Activated naive CD4-positive, alpha-beta T cell treated with anti-CD3 and anti-CD28 coated beads, Interleukin-2, amount 50 U/mL, for 24 hours (primary cell): ENCODE results near the gene EIF2S3.
"Not testable (repeated sequence)": the region's sequence is repeated elsewhere in the genome, so short reads cannot be mapped to it uniquely, and the experiment has no call there.

Experiments
- H3K27ac Mint-ChIP-seq: one replicate; pipeline ENCODE4 v1.8.0; 2021; ENCODE audit warnings: mild to moderate bottlenecking, mixed read lengths
- H3K27me3 Mint-ChIP-seq: one replicate; pipeline ENCODE4 v1.8.0; 2021; ENCODE audit warnings: mixed read lengths
- H3K36me3 Mint-ChIP-seq: one replicate; pipeline ENCODE4 v1.8.0; 2021; ENCODE audit warnings: mixed read lengths
- H3K4me1 Mint-ChIP-seq: one replicate; pipeline ENCODE4 v1.8.0; 2021; ENCODE audit warnings: mixed read lengths
- H3K4me3 Mint-ChIP-seq: one replicate; pipeline ENCODE4 v1.8.0; 2021; ENCODE audit warnings: mild to moderate bottlenecking, mixed read lengths
- H3K9me3 Mint-ChIP-seq: one replicate; pipeline ENCODE4 v1.8.0; 2021; ENCODE audit warnings: mixed read lengths

Gene EIF2S3

DNA sequence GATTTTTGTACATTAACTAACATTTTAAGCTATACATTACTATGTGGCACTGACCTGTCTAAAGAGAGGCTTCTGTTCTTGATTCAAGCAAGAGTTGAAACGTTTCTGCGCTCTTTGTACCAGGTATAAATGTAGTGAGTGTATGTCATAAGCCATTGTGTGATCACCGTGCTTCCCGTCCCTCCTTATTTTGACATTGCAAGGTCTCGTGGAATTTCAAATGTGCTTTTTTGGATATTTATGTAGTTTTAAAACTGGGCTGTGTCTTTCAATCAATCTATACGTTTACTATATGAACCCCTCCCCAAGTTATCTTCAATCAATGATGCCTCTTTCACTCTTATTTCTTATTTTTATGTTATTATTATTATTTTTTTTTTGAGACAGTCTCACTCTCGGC is 27.7 kb upstream of the EIF2S3 start, which contains the start of gene KLHL15:
KLHL15 (minus strand) TSS at position 101 of the 400 bp plus-strand sequence. CDS start 20,493 bp downstream, outside the sequence.
- Mint-ChIP-seq H3K4me1 (peaks cover 19% of the 10 kb centered on the region), H3K36me3 (no peaks in the 10 kb centered on the region), H3K27me3 (no peaks in the 10 kb centered on the region), H3K27ac (peak within 1 kb of the TSS; percentile 92), H3K9me3 (no peaks in the 10 kb centered on the region), H3K4me3 (peak within 1 kb of the TSS; percentile 90)

DNA sequence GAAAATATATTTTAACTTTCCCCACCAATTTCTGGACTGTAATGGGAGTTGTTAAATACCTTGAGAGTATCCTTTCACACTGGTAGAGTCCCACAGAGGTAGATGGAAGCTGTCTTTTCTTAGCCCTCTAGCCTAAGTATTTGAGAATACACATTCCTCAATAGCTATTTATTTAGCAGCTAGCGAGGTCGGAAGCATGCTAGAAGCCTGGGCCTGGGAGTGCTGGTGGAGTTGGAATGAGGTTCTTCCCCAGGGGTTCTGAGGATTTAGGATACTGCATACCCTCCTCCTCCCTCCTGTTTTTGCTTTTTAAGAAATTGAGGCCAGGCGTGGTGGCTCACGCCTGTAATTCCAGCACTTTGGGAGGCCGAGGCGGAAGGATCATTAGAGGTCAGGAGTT is 26.8 kb upstream of the EIF2S3 start:
- Mint-ChIP-seq H3K9me3 (no peaks in the 10 kb centered on the region), H3K27ac (no peak overlapping the region), H3K4me3 (no peak overlapping the region), H3K36me3 (no peaks in the 10 kb centered on the region), H3K4me1 (peaks cover 18% of the 10 kb centered on the region), H3K27me3 (no peaks in the 10 kb centered on the region)

DNA sequence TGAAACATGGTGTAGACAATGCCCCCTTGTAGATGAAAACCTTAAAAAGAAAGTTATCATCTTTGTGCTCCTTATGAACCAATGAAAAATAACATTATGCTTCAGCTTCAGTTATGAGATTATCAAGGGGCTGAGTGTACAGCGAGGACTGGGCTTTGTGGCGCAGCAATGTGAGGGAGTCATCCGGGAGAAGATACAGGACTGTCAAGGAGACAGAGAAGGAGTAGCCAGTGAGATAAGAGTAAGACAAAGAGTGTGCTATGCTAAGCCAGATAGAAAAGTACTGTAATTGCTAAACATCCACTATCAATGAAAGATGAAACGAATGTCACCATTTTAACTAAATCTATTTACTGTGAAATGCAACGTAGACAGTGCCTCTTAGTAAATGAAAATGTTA is 24.2 kb upstream of the EIF2S3 start:
- Mint-ChIP-seq H3K36me3 (no peaks in the 10 kb centered on the region), H3K4me1 (peaks cover 10% of the 10 kb centered on the region), H3K27ac (no peak overlapping the region), H3K27me3 (no peaks in the 10 kb centered on the region), H3K4me3 (no peak overlapping the region), H3K9me3 (no peaks in the 10 kb centered on the region)

- H3K4me1 Mint-ChIP-seq = no peaks in the 10 kb centered on the region
- no peaks in the 10 kb centered on the region for H3K27me3 Mint-ChIP-seq
- no peaks in the 10 kb centered on the region for H3K36me3 Mint-ChIP-seq
- H3K9me3 Mint-ChIP-seq = no peaks in the 10 kb centered on the region
- H3K27ac Mint-ChIP-seq = no peak overlapping the region
- no peak overlapping the region for H3K4me3 Mint-ChIP-seq
Measured at GRCh38 chrX:24034485-24034884, 20.3 kb upstream of the EIF2S3 start.

- Mint-ChIP-seq H3K4me3 (no peak overlapping the region), H3K27ac (no peak overlapping the region), H3K4me1 (no peaks in the 10 kb centered on the region), H3K9me3 (no peaks in the 10 kb centered on the region), H3K27me3 (no peaks in the 10 kb centered on the region), H3K36me3 (no peaks in the 10 kb centered on the region)
Measured at GRCh38 chrX:24037729-24038128, 17.0 kb upstream of the EIF2S3 start.

DNA sequence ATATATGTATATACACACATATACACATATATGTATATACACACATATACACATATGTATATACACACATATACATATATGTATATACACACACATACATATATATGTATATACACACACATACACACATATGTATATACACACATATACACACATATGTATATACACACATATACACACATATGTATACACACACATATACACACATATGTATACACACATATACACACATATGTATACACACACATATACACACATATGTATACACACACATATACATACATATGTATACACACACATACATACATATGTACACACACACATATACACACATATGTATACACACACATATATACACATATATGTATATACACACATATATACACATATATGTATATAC is 8.7 kb upstream of the EIF2S3 start:
- not testable (repeated sequence) for H3K4me1 Mint-ChIP-seq, H3K4me3 Mint-ChIP-seq, H3K36me3 Mint-ChIP-seq, H3K27me3 Mint-ChIP-seq, H3K9me3 Mint-ChIP-seq, H3K27ac Mint-ChIP-seq

DNA sequence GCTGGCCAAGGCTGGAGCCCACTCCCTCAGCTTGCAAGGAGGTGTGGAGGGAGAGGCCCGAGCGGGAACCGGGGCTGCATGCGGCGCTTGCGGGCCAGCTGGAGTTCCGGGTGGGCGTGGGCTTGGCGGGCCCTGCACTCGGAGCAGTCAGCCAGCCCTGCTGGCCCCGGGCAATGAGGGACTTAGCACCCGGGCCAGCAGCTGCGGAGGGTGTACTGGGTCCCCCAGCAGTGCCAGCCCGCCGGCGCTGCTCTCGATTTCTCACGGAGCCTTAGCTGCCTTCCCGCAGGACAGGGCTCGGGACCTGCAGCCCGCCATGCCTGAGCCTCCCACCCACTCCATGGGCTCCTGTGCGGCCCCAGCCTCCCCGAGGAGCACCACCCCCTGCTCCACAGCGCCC is 5.1 kb upstream of the EIF2S3 start:
- not testable (repeated sequence) for H3K27me3 Mint-ChIP-seq, H3K4me3 Mint-ChIP-seq, H3K9me3 Mint-ChIP-seq, H3K36me3 Mint-ChIP-seq, H3K4me1 Mint-ChIP-seq, H3K27ac Mint-ChIP-seq

- not testable (repeated sequence) for H3K9me3 Mint-ChIP-seq, H3K4me1 Mint-ChIP-seq, H3K36me3 Mint-ChIP-seq, H3K27me3 Mint-ChIP-seq, H3K27ac Mint-ChIP-seq
- H3K4me3 Mint-ChIP-seq = peak overlapping the region; percentile 42
Measured at GRCh38 chrX:24050522-24051318, 4.0 kb upstream of the EIF2S3 start.

DNA sequence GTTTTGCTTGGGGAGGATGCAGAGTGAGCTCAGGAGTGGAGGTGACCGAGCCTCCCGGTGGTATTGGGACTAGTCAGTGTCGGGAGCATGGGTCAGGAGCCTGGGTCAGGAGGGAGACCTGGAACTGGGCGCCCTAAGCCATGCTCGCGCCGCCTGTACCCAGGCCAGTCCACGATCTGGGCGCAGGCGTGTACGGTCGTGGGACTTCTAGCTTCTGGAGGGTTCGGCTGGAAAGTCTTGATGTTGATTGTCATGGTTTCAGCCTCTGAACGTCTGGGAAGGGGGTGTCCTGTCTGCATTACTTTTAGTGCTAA is 244 bp downstream of the EIF2S3 start:
- H3K4me1 Mint-ChIP-seq = peaks cover 10% of the 10 kb centered on the region
- H3K9me3 Mint-ChIP-seq = no peaks in the 10 kb centered on the region
- H3K27ac Mint-ChIP-seq = no peak overlapping the region
- no peaks in the 10 kb centered on the region for H3K27me3 Mint-ChIP-seq
- H3K4me3 Mint-ChIP-seq = no peak overlapping the region
- H3K36me3 Mint-ChIP-seq = peaks cover 4% of the 10 kb centered on the region

DNA sequence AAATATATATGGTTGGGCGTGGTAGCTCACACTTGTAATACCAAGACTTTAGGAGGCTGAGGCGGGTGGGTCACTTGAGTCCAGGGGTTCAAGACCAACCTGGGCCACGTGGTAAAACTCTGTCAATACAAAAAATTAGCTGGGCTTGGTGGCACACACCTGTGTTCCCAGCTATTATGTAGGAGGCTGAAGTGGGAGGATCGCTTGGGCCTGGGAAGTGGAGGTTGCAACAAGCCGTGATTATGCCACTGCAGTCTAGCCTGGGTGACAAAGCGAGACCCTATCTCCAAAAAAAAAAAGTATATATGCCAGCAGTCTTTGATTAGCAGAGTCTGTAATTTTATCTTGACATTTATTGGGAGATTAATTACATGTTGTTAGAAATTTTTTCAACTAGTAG is 8.7 kb downstream of the EIF2S3 start:
- peaks cover 4% of the 10 kb centered on the region for H3K4me1 Mint-ChIP-seq
- peaks cover 5% of the 10 kb centered on the region for H3K36me3 Mint-ChIP-seq
- no peaks in the 10 kb centered on the region for H3K27me3 Mint-ChIP-seq
- no peak overlapping the region for H3K27ac Mint-ChIP-seq
- no peak overlapping the region for H3K4me3 Mint-ChIP-seq
- no peaks in the 10 kb centered on the region for H3K9me3 Mint-ChIP-seq

- no peaks in the 10 kb centered on the region for H3K4me1 Mint-ChIP-seq
- H3K27me3 Mint-ChIP-seq = no peaks in the 10 kb centered on the region
- H3K4me3 Mint-ChIP-seq = no peak overlapping the region
- no peaks in the 10 kb centered on the region for H3K36me3 Mint-ChIP-seq
- no peak overlapping the region for H3K27ac Mint-ChIP-seq
- no peaks in the 10 kb centered on the region for H3K9me3 Mint-ChIP-seq
Measured at GRCh38 chrX:24069877-24070276, 15.1 kb downstream of the EIF2S3 start.

DNA sequence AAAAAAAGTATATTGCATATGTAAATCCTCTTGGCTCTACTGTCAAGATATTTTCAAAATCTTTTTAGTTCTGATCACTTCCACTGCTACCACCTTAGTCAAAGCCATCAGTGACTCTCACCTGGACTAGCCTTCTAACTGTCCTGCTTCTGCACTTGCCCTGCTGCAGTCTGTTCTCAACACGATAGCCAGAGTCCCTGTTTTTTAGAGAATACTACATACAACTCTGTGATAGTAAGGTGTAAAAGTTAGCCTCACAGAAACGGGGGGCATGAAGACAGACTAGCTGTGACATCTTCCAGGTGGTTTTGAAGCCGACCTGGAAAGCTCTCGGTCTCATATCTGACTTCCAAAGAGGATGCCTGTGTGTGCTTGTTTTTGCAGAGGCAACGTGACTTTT is 24.7 kb downstream of the EIF2S3 start:
- peaks cover 12% of the 10 kb centered on the region for H3K4me1 Mint-ChIP-seq
- H3K4me3 Mint-ChIP-seq = no peak overlapping the region
- H3K9me3 Mint-ChIP-seq = no peaks in the 10 kb centered on the region
- no peak overlapping the region for H3K27ac Mint-ChIP-seq
- H3K27me3 Mint-ChIP-seq = no peaks in the 10 kb centered on the region
- peaks cover 6% of the 10 kb centered on the region for H3K36me3 Mint-ChIP-seq

- not testable (repeated sequence) for H3K36me3 Mint-ChIP-seq, H3K9me3 Mint-ChIP-seq, H3K27me3 Mint-ChIP-seq
- peak overlapping the region; percentile 40 for H3K4me3 Mint-ChIP-seq
- peaks cover 12% of the 10 kb centered on the region for H3K4me1 Mint-ChIP-seq
- peak overlapping the region; percentile 92 for H3K27ac Mint-ChIP-seq
Measured at GRCh38 chrX:24080245-24080644, 25.5 kb downstream of the EIF2S3 start.

GRCh38 chrX:24080704-24081103 is 25.9 kb downstream of the EIF2S3 start:
- Mint-ChIP-seq H3K36me3 (peaks cover 6% of the 10 kb centered on the region), H3K27ac (peak overlapping the region; percentile 92), H3K27me3 (no peaks in the 10 kb centered on the region), H3K9me3 (no peaks in the 10 kb centered on the region), H3K4me1 (peaks cover 12% of the 10 kb centered on the region), H3K4me3 (peak overlapping the region; percentile 40)

GRCh38 chrX:24081661-24082154 is 27.0 kb downstream of the EIF2S3 start:
- Mint-ChIP-seq H3K27me3 (no peaks in the 10 kb centered on the region), H3K4me1 (peaks cover 12% of the 10 kb centered on the region), H3K9me3 (no peaks in the 10 kb centered on the region), H3K27ac (no peak overlapping the region), H3K4me3 (no peak overlapping the region), H3K36me3 (peaks cover 4% of the 10 kb centered on the region)

GRCh38 chrX:24082447-24082846 is 27.7 kb downstream of the EIF2S3 start:
- Mint-ChIP-seq H3K36me3 (peaks cover 3% of the 10 kb centered on the region), H3K4me1 (peaks cover 12% of the 10 kb centered on the region), H3K4me3 (no peak overlapping the region), H3K27ac (no peak overlapping the region), H3K27me3 (no peaks in the 10 kb centered on the region), H3K9me3 (no peaks in the 10 kb centered on the region)

DNA sequence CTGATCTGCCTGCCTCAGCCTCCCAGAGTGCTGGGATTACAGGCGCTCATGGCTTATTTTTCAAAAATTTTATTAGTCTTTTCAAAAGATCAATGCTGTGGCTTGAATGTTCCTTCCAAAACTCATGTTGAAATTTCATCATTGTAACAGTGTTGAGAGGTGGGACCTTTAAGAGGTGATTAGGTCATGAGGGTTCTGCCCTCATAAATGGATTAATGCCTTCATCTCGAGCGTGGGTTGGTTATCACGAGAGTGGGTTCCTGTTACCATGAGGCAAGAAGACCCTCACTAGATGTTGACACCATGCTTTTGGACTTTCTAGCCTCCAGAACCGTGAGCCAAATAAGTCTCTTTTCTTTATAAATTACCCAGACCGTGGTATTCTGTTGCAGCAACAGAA is 30.3 kb downstream of the EIF2S3 start:
- Mint-ChIP-seq H3K27me3 (no peaks in the 10 kb centered on the region), H3K9me3 (no peaks in the 10 kb centered on the region), H3K4me3 (no peak overlapping the region), H3K36me3 (no peaks in the 10 kb centered on the region), H3K4me1 (peaks cover 12% of the 10 kb centered on the region), H3K27ac (no peak overlapping the region)
